ENCODE results near the gene HID1. TPM values are rescaled to one million over a fixed set of nuclear protein-coding genes. Genes with fewer than 3 reads are reported as not detected.

Gene HID1
- total and polyA plus RNA-seq, 2 of the 4 experiments (the other 2 are of a cell fraction) = 0.18 to 1.7 TPM

DNA sequence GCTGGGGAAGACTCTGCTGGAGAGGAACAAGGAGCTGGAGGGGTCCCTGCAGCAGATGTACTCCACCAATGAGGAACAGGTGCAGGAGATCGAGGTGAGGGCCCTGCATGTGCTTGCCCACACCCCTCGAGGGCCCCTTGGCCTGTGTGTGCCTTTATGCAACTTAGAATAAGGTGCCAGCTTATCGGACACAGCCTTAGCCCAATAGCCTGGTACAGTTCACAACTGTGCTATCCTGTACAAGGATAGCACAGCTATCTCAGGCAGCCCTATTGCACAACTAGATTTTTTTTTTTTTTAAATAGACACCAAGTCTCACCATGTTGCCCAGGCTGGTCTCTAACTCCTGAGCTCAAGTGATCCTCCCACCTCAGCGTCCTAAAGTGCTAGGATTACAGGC is 27.0 kb upstream of the HID1 start:
- CTCF ChIA-PET = no interaction called here
- no peak overlapping the region for H3K23ac ChIP-seq (ENCODE audit: low read depth, low read length)
- H2AK5ac ChIP-seq (ENCODE audit: low read depth, low read length) = no peak overlapping the region
- no peak overlapping the region for H2BK5ac ChIP-seq (ENCODE audit: low read depth, low read length, poor library complexity, severe bottlenecking)
- H3K4me1 ChIP-seq (ENCODE audit: control insufficient read depth, insufficient read depth, low read length) = no peaks in the 10 kb centered on the region
- in situ Hi-C loops (cut with MboI; ENCODE audit: low sequenced_read_pairs) (no loop called here), intact Hi-C loops (cut with micrococcal nuclease) (no loop called here), dilution Hi-C loops (cut with HindIII; ENCODE audit: low sequenced_read_pairs, unreplicated experiment) (no loop called here)
- H3K9me1 ChIP-seq (ENCODE audit: insufficient read depth, low read length) = no peaks in the 10 kb centered on the region
- H3K4ac ChIP-seq (ENCODE audit: low read depth, low read length) = no peak overlapping the region
- no TSS peak for BruUV-seq (replicated peaks)
- H3K56ac ChIP-seq (ENCODE audit: extremely low read depth, insufficient read depth, low read length) = no peak overlapping the region
- H3K9me3 ChIP-seq (ENCODE audit: control insufficient read depth, insufficient read depth, low read length) = no peaks in the 10 kb centered on the region
- no peak overlapping the region for H3K14ac ChIP-seq (replicated peaks; ENCODE audit: low read depth, low read length)
- no peak overlapping the region for H4K91ac ChIP-seq (ENCODE audit: insufficient read depth, low read depth, low read length)
- H2BK120ac ChIP-seq (ENCODE audit: low read depth, low read length) = no peak overlapping the region
- no peak overlapping the region for H2BK20ac ChIP-seq (ENCODE audit: low read depth, low read length)
- no peak overlapping the region for H4K5ac ChIP-seq (ENCODE audit: low read depth, low read length)
- DNase-seq = no peak
- no peak overlapping the region for H3K27ac ChIP-seq (ENCODE audit: insufficient read depth, low read length)
- no peak overlapping the region for H2BK15ac ChIP-seq (ENCODE audit: low read depth, low read length)
- TF ChIP-seq CHD1 (IDR thresholded peaks at IDR 0.05; ENCODE audit: low read depth, low read length) = no peak
- TF ChIP-seq POLR2A (IDR thresholded peaks at IDR 0.05; ENCODE audit: low read depth, low read length) = no peak
- no peak for TF ChIP-seq MAZ (IDR thresholded peaks at IDR 0.05; ENCODE audit: borderline replicate concordance, low read depth, low read length)
- TF ChIP-seq, protein P1, sequence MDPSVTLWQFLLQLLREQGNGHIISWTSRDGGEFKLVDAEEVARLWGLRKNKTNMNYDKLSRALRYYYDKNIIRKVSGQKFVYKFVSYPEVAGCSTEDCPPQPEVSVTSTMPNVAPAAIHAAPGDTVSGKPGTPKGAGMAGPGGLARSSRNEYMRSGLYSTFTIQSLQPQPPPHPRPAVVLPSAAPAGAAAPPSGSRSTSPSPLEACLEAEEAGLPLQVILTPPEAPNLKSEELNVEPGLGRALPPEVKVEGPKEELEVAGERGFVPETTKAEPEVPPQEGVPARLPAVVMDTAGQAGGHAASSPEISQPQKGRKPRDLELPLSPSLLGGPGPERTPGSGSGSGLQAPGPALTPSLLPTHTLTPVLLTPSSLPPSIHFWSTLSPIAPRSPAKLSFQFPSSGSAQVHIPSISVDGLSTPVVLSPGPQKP (IDR thresholded peaks at IDR 0.05; ENCODE audit: borderline replicate concordance, low read depth, low read length) = no peak
- TF ChIP-seq, protein P2, sequence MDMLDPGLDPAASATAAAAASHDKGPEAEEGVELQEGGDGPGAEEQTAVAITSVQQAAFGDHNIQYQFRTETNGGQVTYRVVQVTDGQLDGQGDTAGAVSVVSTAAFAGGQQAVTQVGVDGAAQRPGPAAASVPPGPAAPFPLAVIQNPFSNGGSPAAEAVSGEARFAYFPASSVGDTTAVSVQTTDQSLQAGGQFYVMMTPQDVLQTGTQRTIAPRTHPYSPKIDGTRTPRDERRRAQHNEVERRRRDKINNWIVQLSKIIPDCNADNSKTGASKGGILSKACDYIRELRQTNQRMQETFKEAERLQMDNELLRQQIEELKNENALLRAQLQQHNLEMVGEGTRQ (IDR thresholded peaks at IDR 0.05; ENCODE audit: low read depth, low read length) = no peak
- no peak for TF ChIP-seq RAD21 (IDR thresholded peaks at IDR 0.05; ENCODE audit: low read length)
- no peak for TF ChIP-seq CEBPB (IDR thresholded peaks at IDR 0.05; ENCODE audit: low read depth, low read length)
- TF ChIP-seq FOS (IDR thresholded peaks at IDR 0.05; ENCODE audit: low read depth, low read length) = no peak
- TF ChIP-seq CTCF (conservative IDR thresholded peaks at IDR 0.05; ENCODE audit: low read depth, low read length) = no peak
- TF ChIP-seq RCOR1 (IDR thresholded peaks at IDR 0.05; ENCODE audit: insufficient replicate concordance, low read length) = no peak
- TF ChIP-seq MXI1 (IDR thresholded peaks at IDR 0.05; ENCODE audit: borderline replicate concordance, low read depth, low read length) = no peak
- TF ChIP-seq BHLHE40 (IDR thresholded peaks at IDR 0.05; ENCODE audit: low read depth, low read length) = no peak
- no peak for TF ChIP-seq NFE2L2 (IDR thresholded peaks at IDR 0.05; ENCODE audit: low read depth, low read length)
- TF ChIP-seq SMC3 (IDR thresholded peaks at IDR 0.05; ENCODE audit: low read depth, low read length) = no peak
- no peak for TF ChIP-seq RFX5 (IDR thresholded peaks at IDR 0.05; ENCODE audit: low read depth, low read length)
- TF ChIP-seq MAFK (IDR thresholded peaks at IDR 0.05; ENCODE audit: low read depth, low read length) = no peak
- H3K18ac ChIP-seq (ENCODE audit: low read depth, low read length) = no peak overlapping the region
- no peak overlapping the region for H4K8ac ChIP-seq (ENCODE audit: low read depth in 2 of 2, low read length in 2 of 2)
- H3K36me3 ChIP-seq (ENCODE audit: control insufficient read depth, insufficient read depth, low read length) = peaks cover 33% of the 10 kb centered on the region
- WGBS, 2 experiments (ENCODE audit: extremely low coverage in 2 of 2, insufficient read length in 1 of 2) = 100% methylated on average over 1 of the region's 4 CpGs; no CpG with 5 or more reads in 1 of the 2 experiments
- POLR2A ChIA-PET (ENCODE audit: unreplicated experiment) = interaction anchor here (0.5 kb wide), 1 partner anchor 11 kb away, joined by 4 read pairs; no protein-coding TSS in a partner anchor
- H3K79me1 ChIP-seq (ENCODE audit: low read depth in 1 of 2, low read length in 2 of 2) = peaks cover 9 to 40% of the 10 kb centered on the region in 2 experiments; a peak in 3 of 4 replicates
- no peak overlapping the region for H2AK9ac ChIP-seq (replicated peaks; ENCODE audit: low read depth, low read length, poor library complexity)
- no peak for ATAC-seq (ENCODE audit: low read depth)
- no peak overlapping the region for H3K4me2 ChIP-seq (ENCODE audit: low read depth, low read length)
- peaks cover 7% of the 10 kb centered on the region; the same call in 1 of the 2 replicates for H4K20me1 ChIP-seq (ENCODE audit: insufficient read depth, low read length)
- H3K4me3 ChIP-seq (ENCODE audit: insufficient read depth, low read depth, low read length) = no peak overlapping the region
- no peak overlapping the region for H3K9ac ChIP-seq (ENCODE audit: low read depth, low read length)
- no peaks in the 10 kb centered on the region for H3K27me3 ChIP-seq (ENCODE audit: control insufficient read depth, insufficient read depth, low read length)
- H2AFZ ChIP-seq (replicated peaks; ENCODE audit: low read length, poor library complexity) = no peak overlapping the region
